Aorta (tissue), 5 donors: ENCODE data around the gene AGMO. TPM values are rescaled to one million over a fixed set of nuclear protein-coding genes. Genes with fewer than 3 reads are reported as not detected.

Experiments
- ATAC-seq: fragments of 200-7000 bp; cut with Tn5 transposase; one replicate; pipeline ENCODE4 v1.9.1; 2022; ENCODE audit warnings: moderate library complexity; ENCODE audit not compliant: low FRiP score
- DNase-seq, 2 donors: peaks; one replicate each; pipeline ENCODE4 v3.0.0-alpha.2; 2020
- H3K27ac ChIP-seq, 2 donors: one replicate each; pipeline ENCODE4 v1.5.1; 2013; ENCODE audit warnings: low read length in 2 of 2, mild to moderate bottlenecking in 2 of 2, moderate library complexity in 2 of 2, control low read depth in 1 of 2, inconsistent platforms in 1 of 2, low read depth in 1 of 2
- H3K27me3 ChIP-seq, 2 donors: one replicate each; pipeline ENCODE4 v1.6.1; 2013; ENCODE audit warnings: control low read depth in 1 of 2, low read length in 1 of 2, mild to moderate bottlenecking in 1 of 2, moderate library complexity in 1 of 2; ENCODE audit not compliant: insufficient read depth in 2 of 2, control insufficient read depth in 1 of 2
- H3K36me3 ChIP-seq, 2 donors: one replicate each; pipeline ENCODE4 v1.6.1; 2013; ENCODE audit warnings: control low read depth in 1 of 2, low read length in 1 of 2, mild to moderate bottlenecking in 1 of 2; ENCODE audit not compliant: insufficient read depth in 2 of 2, control insufficient read depth in 1 of 2
- H3K4me1 ChIP-seq, 2 donors: one replicate each; pipeline ENCODE4 v1.6.1; 2013; ENCODE audit warnings: low read length in 2 of 2, control low read depth in 1 of 2, mild to moderate bottlenecking in 1 of 2, moderate library complexity in 1 of 2; ENCODE audit not compliant: insufficient read depth in 2 of 2, control insufficient read depth in 1 of 2
- H3K4me3 ChIP-seq, 2 donors: one replicate each; pipeline ENCODE4 v1.5.1; 2013; ENCODE audit warnings: low read length in 2 of 2, control low read depth in 1 of 2, mild to moderate bottlenecking in 1 of 2
- H3K9me3 ChIP-seq: one replicate; pipeline ENCODE4 v1.6.1; 2013; ENCODE audit warnings: mild to moderate bottlenecking, low read length; ENCODE audit not compliant: control insufficient read depth
- WGBS, 2 donors: extraction: QIAGEN DNeasy Blood & Tissue Kit; methylation state at CpG; one replicate each; pipeline ENCODE4 v1.1.7; 2013; 5-methylcytosine and 5-hydroxymethylcytosine counted together
- intact Hi-C, 2 donors: fragments of 100-400 bp; cut with DNase I; formaldehyde crosslinking; loops; one replicate each; pipeline versions ENCODE4 v1.14.2 to v1.15.0; 2022
- polyA plus RNA-seq, 2 donors: library from polyadenylated mRNA; stranded (reverse); fragments of 200-250 nt; gene quantifications; one replicate each; pipeline ENCODE4 v1.2.3, GENCODE V29; 2013
- total RNA-seq, 2 donors: library from RNA; stranded (reverse); fragmentation: NEBNext Ultra II Directional; extraction: Animal tissue kit (Norgen Biotek cat#: 25700); gene quantifications; one replicate each; pipeline ENCODE4 v1.2.1, GENCODE V29; 2021
- donor health status: healthy with polysubstance abuse.
- donor health status: Bipolar disorder and iron deficiency.
- donor health status: DM: no; HTN: no; CAD: no.
- donor health status: DM: no; HTN: no; CAD: no.
- donor health status: DM: yes; HTN: yes; CAD: no.

AGMO gene
- total and polyA plus RNA-seq, 4 donors: 0.69 to 3.4 (median 1.7) TPM

DNA sequence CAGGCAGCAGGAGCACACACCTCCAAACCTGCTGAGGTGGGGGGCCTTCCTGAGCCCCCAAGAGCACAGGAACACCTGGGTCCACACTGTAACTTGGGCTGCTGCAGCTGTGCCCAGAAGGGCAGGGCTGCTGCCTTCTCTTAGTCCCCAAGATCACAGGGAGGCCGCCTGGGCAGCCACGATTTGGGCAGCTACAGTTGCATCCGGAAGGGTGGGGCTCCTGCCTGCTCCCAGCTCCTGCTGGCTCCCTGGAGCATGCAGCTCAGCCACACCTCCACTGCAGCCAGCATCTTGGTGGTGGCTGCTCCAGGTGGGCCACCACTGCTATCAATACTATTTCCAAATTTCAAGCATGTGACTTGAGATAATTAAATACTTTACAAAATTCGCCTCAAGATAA is 38.5 kb upstream of the AGMO start:
- Histone ChIP-seq H3K9me3 (no peaks in the 10 kb centered on the region), H3K36me3 (no peaks in the 10 kb centered on the region), H3K27ac (no peak overlapping the region), H3K27me3 (no peaks in the 10 kb centered on the region), H3K4me3 (no peak overlapping the region), H3K4me1 (no peaks in the 10 kb centered on the region)
- DNase-seq: peak in 1 of 2 donors; percentile 43
- intact Hi-C loops: no loop called here
- WGBS, 2 donors: 75 to 78% methylated on average over 4 of the region's 4 CpGs
- ATAC-seq: no peak

DNA sequence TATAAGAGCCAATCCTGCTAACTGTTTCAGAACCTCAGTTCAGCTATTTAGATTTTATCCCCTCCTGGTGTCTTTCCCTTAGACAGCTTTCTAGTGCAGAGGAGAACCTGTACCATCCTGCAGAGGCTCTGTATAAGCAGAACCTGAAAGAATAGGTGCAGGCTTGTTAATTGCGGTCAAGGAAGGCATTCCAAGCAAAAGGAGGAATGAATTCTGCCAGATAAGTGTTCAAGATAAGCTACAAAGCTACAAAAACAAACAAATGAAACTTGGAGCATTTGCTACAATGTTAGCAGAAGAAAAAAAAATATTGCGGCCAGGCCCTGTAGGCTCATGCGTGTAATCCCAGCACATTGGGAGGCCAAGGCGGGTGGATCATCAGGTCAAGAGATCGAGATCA is 32.6 kb upstream of the AGMO start:
- DNase-seq (no peak), ATAC-seq (no peak)
- 60 to 72% methylated on average over 5 of the region's 5 CpGs for WGBS, 2 donors
- Histone ChIP-seq H3K27me3 (no peaks in the 10 kb centered on the region), H3K4me1 (no peaks in the 10 kb centered on the region), H3K27ac (no peak overlapping the region), H3K4me3 (no peak overlapping the region), H3K9me3 (no peaks in the 10 kb centered on the region), H3K36me3 (no peaks in the 10 kb centered on the region)
- intact Hi-C loops: no loop called here

DNA sequence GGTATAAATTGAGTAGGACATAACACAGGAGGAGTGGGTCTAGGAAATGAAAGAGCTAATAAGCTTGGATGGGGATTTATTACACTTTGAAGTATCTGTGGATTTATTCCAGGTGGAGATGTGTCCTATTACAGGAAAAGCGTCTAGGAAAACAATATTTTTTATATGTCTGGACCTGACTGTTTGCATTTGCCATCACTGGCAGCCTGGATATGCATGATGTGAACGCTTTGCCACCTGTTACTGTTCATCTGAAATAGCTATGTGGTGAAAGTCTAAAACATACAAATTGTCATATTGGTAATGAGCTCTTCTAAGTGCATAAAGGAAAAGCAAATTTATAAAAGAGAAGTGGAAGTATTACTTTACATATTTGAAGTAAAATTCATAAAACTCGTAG is 31.6 kb upstream of the AGMO start:
- Histone ChIP-seq H3K36me3 (no peaks in the 10 kb centered on the region), H3K4me3 (no peak overlapping the region), H3K4me1 (no peaks in the 10 kb centered on the region), H3K27me3 (no peaks in the 10 kb centered on the region), H3K9me3 (no peaks in the 10 kb centered on the region), H3K27ac (no peak overlapping the region)
- DNase-seq (no peak), ATAC-seq (no peak)
- intact Hi-C loops: no loop called here
- 88 to 95% methylated on average over 3 of the region's 3 CpGs for WGBS, 2 donors

DNA sequence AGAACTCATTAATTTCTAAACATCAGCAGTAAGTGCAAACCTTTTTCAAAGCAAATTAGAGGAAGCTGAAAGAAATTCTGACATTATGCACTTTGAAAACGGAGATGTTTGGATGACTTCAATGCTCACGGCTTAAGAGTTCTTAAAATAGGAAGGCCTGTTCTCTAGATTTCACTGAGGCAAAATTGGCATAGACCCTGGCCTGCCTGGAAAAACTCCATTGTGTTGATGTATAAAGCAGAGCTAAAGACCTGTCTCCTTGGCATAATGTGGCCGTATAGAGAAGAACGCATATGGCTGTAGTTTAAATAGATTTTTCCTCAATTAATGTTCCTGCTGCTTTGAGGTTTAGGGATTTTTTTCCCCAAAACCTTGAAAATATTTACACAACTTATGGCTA is 24.5 kb upstream of the AGMO start:
- no peaks in the 10 kb centered on the region for H3K4me1 ChIP-seq
- 46 to 48% methylated on average over 4 of the region's 4 CpGs for WGBS, 2 donors
- peaks cover 2% of the 10 kb centered on the region for H3K9me3 ChIP-seq
- no peaks in the 10 kb centered on the region for H3K27me3 ChIP-seq
- ATAC-seq: no peak
- intact Hi-C loops: no loop called here
- no peak for DNase-seq
- no peaks in the 10 kb centered on the region for H3K36me3 ChIP-seq
- no peak overlapping the region for H3K27ac ChIP-seq
- H3K4me3 ChIP-seq: no peak overlapping the region

DNA sequence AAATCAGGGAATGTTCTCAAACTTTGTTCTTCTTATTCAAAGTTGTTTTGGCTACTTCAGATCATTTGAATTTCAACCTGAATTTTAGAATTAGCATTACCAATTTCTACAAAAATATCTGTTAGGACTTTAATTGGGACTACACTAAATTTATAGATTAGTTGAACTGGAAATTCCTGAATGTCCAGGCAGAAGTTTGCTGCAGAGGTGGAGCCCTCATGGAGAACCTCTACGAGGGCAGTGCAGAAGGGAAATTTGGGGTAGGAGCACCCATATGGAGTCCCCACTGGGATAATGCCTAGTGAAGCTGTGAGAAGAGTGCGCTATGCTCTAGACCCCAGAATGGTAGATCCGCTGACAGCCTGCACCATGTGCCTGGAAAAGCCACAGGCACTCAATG is 22.8 kb upstream of the AGMO start:
- no peak for DNase-seq
- H3K4me1 ChIP-seq: no peaks in the 10 kb centered on the region
- H3K27me3 ChIP-seq: no peaks in the 10 kb centered on the region
- H3K9me3 ChIP-seq: peaks cover 2% of the 10 kb centered on the region
- ATAC-seq: no peak
- 98% methylated on average over 3 of the region's 3 CpGs for WGBS, 2 donors
- H3K36me3 ChIP-seq: no peaks in the 10 kb centered on the region
- H3K4me3 ChIP-seq: no peak overlapping the region
- intact Hi-C loops: no loop called here
- no peak overlapping the region for H3K27ac ChIP-seq

DNA sequence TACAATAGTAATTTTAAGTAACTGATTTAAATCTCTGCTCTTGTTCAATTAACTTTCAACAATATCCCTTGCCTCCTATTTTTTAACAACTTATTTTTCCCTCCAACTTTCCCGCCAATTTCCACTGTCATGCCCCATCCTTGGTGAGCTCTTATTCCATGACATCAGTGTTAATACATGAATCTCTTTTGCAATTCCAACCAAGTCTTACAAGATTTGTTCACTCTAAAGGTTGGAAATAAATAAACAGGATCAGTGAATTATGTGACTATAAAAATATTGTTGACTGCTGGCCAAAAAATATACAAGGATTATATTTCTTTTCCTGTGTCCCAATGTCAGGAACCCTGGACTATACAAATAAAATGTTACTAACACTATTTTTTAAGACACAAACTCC is 21.0 kb upstream of the AGMO start:
- Histone ChIP-seq H3K36me3 (no peaks in the 10 kb centered on the region), H3K27me3 (no peaks in the 10 kb centered on the region), H3K4me3 (no peak overlapping the region), H3K9me3 (peaks cover 2% of the 10 kb centered on the region), H3K4me1 (no peaks in the 10 kb centered on the region), H3K27ac (no peak overlapping the region)
- DNase-seq (no peak), ATAC-seq (no peak)
- intact Hi-C loops: no loop called here
- WGBS, 2 donors: 83 to 88% methylated on average over 1 of the region's 1 CpG

DNA sequence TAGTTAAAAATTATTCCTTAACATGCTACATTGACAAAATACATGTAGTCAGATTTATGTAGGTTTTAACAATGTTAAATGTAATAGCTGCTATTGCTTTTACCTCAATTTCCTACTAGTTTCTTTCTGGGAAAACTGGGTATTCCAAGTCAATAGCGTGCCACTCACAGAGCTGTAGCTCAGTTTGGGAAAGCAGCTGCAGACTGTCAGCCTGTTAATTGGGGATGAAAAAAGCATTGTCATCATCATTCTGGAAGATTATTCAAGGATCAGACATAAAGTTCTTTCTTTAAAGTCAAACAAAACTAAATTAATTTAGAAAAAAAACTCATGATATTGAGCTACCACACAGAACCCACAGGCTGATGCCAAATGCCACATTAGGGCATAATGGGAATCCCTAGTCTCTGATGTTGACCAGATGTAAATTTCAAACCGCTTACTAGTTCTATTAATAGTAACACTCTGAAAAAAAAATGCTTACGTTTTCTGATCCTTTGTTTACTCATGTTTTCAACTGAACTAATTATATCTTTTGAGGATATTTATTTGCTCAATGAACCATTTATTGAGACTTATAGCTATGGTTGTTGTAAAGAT is 19.6 kb upstream of the AGMO start:
- DNase-seq: no peak
- Histone ChIP-seq H3K27ac (no peak overlapping the region), H3K36me3 (no peaks in the 10 kb centered on the region), H3K27me3 (no peaks in the 10 kb centered on the region), H3K9me3 (peaks cover 2% of the 10 kb centered on the region), H3K4me3 (no peak overlapping the region), H3K4me1 (no peaks in the 10 kb centered on the region)
- intact Hi-C loops: no loop called here
- 44 to 51% methylated on average over 3 of the region's 3 CpGs for WGBS, 2 donors
- no peak for ATAC-seq

DNA sequence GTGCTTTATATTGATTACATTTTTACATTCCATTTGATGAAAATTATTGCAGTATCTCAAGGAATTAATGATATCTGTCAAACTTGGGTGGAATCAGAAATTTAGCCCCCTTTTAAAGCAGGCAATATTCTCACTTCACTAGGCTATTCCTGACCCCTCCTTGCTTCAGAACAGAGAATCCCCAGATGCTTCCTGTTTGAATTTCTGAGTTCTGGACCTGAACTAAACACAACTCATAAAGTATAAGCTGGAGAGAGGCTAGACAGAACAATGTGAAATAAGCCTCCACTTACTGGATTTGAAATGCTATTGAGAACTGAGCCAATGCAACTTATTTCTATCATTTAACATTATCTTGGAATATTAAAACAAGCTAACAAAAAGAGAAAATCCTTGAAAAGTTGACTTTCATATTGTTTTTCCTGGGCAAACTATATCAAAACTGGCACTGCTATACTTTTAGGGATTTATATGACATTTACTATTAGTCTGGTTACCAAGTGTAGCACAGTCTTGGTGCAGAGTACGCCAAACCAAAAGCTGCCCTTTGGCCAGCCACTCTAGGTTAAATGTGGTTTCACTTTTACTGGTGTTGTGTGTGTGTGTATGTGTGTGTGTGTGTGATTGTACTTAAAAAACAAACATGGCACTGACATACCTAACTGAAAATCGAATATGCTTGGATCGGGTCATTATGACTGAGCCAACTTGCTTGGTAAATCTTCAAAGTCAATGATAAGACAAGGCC is 19.0 kb upstream of the AGMO start:
- WGBS, 2 donors: 20 to 21% methylated on average over 3 of the region's 3 CpGs
- no peaks in the 10 kb centered on the region for H3K36me3 ChIP-seq
- H3K27me3 ChIP-seq: no peaks in the 10 kb centered on the region
- H3K9me3 ChIP-seq: peaks cover 2% of the 10 kb centered on the region
- DNase-seq (no peak), ATAC-seq (no peak)
- intact Hi-C loops: no loop called here
- no peak overlapping the region for H3K27ac ChIP-seq
- no peak overlapping the region for H3K4me3 ChIP-seq
- no peaks in the 10 kb centered on the region for H3K4me1 ChIP-seq

DNA sequence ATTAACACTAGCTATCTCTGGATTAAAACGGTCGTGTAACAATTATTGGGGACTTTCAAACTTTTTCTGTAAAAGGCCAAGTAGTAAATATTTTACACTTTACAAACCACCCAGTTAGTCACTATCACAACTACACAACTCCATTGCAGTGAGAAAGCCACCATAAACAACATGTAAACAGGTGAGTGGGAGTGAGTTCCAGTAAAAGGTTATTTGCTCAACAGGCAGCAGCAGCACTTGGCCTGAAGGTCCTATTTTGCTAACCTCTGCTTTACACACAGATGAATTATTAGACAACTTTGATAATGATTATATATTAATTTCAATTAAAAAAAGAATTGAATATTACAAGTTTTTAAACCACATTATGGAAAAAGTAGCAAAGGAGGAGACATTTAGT is 15.8 kb upstream of the AGMO start:
- H3K9me3 ChIP-seq: no peaks in the 10 kb centered on the region
- ATAC-seq (no peak), DNase-seq (no peak)
- 97 to 99% methylated on average over 2 of the region's 2 CpGs for WGBS, 2 donors
- no peaks in the 10 kb centered on the region for H3K4me1 ChIP-seq
- H3K27ac ChIP-seq: no peak overlapping the region
- H3K27me3 ChIP-seq: no peaks in the 10 kb centered on the region
- intact Hi-C loops: no loop called here
- no peaks in the 10 kb centered on the region for H3K36me3 ChIP-seq
- no peak overlapping the region for H3K4me3 ChIP-seq
